Measurements from ENCODE around the gene RAB34. TPM values are rescaled to one million over a fixed set of nuclear protein-coding genes. Genes with fewer than 3 reads are reported as not detected.

RAB34 gene
- total RNA-seq, 1 experiment from 2014 or later, result 284 TPM

DNA sequence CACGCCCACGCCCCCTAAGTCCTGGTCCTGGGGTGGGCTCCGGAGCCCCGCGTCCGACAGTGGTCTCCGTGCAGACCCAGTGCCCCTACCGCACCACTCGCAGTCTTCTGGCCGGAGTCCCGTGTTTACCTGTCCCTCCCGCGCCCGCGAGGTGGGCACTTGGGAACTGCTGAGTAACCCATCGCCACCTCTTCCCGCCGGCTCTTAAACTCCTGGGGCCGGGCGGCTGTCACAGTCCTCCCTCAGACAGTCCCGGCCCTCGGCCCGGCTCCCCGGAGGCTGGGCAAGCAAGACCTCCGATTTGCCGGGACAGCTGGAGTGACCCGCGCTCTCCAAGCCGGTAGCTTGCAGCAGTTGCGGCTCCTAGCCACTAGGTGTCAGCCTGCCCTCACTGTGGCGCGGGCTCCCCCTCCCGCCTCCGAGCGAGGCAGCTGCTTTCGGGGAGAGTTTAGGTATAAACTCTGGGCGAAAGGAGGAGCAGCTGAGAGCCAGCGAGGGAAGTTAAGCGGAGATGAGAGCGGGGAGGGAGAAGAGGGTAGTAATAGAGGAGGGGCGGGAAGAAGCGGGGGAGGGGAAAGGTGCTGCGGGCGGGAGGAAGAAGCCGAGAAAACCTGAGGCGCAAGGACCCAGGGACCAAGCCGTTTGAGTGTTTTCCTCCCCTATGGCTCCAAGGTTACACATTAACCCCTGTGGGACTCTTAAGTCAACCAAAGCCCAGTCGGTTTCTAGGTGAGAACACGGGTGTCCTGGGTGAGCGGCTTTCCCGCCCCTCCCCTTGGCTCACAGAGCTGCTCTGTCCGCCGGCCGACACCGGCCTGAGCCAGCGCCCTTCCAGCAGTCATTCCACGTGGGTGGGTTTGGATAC lies 9.2 kb upstream of the RAB34 start:
- no peak for DNase-seq (ENCODE audit: low read depth, low spot score)
- in situ Hi-C loops (cut with HindIII; ENCODE audit: low pct_unique_long_range_greater_than_20kb, low sequenced_read_pairs) (no loop called here), intact Hi-C loops (cut with micrococcal nuclease; ENCODE audit: unreplicated experiment) (loop anchor here (1.0 to 10.0 kb wide), 3 partner anchors 23 to 225 kb away; partner anchors contain the start of genes DHRS13 and PHF12)
- ChIA-PET CTCF (interaction anchor here (0.6 to 3.7 kb wide), 23 partner anchors 9 to 515 kb away, joined by 3 to 123 read pairs (median 5); partner anchors contain the start of genes DHRS13, PHF12 and TRAF4), POLR2A (interaction anchor here (2.1 to 3.0 kb wide), 3 partner anchors 16 to 23 kb away, joined by 11 to 26 read pairs (median 25); partner anchors contain the start of gene TRAF4)
- TF ChIP-seq TCF7L2 (IDR thresholded peaks at IDR 0.05; ENCODE audit: low read depth, low read length) (no peak; the same call in 1 of the 2 replicates), SIN3A (IDR thresholded peaks at IDR 0.05; ENCODE audit: borderline replicate concordance, insufficient read depth, low read depth, low read length) (0 out of 2 replicates have a peak, but pooled peaks have one; percentile 17), REST (IDR thresholded peaks at IDR 0.05; ENCODE audit: insufficient read depth in 1 of 2, low read depth in 2 of 2, low read length in 1 of 2) (no peak), CTCF (IDR thresholded peaks at IDR 0.05) (peak; percentile 99), POLR2AphosphoS5 (IDR thresholded peaks at IDR 0.05; ENCODE audit: low read depth, low read length) (peak; percentile 34; the same call in 1 of the 2 replicates)
- Histone ChIP-seq H3K27ac (ENCODE audit: low read length) (peak overlapping the region; percentile 81), H3K27me3 (ENCODE audit: control insufficient read depth, insufficient read depth, low read length) (no peaks in the 10 kb centered on the region), H3K36me3 (ENCODE audit: control insufficient read depth, insufficient read depth, low read length) (peaks cover 17% of the 10 kb centered on the region), H3K9me3 (ENCODE audit: control insufficient read depth, insufficient read depth, low read depth, low read length) (no peaks in the 10 kb centered on the region), H3K4me1 (ENCODE audit: control insufficient read depth, insufficient read depth, low read length) (peaks cover 41% of the 10 kb centered on the region), H3K4me3 (ENCODE audit: low read depth in 2 of 2, low read length in 2 of 2) (peak overlapping the region; percentile 69 to 96)
- peak; percentile 58 for ATAC-seq
- no TSS peak for BruUV-seq (replicated peaks)

- ATAC-seq (peak; percentile 65), DNase-seq (ENCODE audit: low read depth, low spot score) (no peak)
- H3K36me3 ChIP-seq (ENCODE audit: control insufficient read depth, insufficient read depth, low read length), result peaks cover 21% of the 10 kb centered on the region
- no peaks in the 10 kb centered on the region for H3K27me3 ChIP-seq (ENCODE audit: control insufficient read depth, insufficient read depth, low read length)
- ChIA-PET CTCF (interaction anchor here (0.6 to 3.7 kb wide), 13 partner anchors 12 to 227 kb away, joined by 3 to 123 read pairs (median 6); partner anchors contain the start of genes DHRS13 and TRAF4), POLR2A (interaction anchor here (2.1 to 3.0 kb wide), 3 partner anchors 17 to 24 kb away, joined by 11 to 26 read pairs (median 25); partner anchors contain the start of gene TRAF4)
- BruUV-seq (replicated peaks), result no TSS peak
- no peak for TF ChIP-seq TCF7L2 (IDR thresholded peaks at IDR 0.05; ENCODE audit: low read depth, low read length)
- no peak for TF ChIP-seq CTCF (IDR thresholded peaks at IDR 0.05)
- TF ChIP-seq POLR2AphosphoS5 (IDR thresholded peaks at IDR 0.05; ENCODE audit: low read depth, low read length), result no peak
- no peak for TF ChIP-seq REST (IDR thresholded peaks at IDR 0.05; ENCODE audit: insufficient read depth in 1 of 2, low read depth in 2 of 2, low read length in 1 of 2)
- peak; percentile 45; the same call in 1 of the 2 replicates for TF ChIP-seq SIN3A (IDR thresholded peaks at IDR 0.05; ENCODE audit: borderline replicate concordance, insufficient read depth, low read depth, low read length)
- intact Hi-C loops (cut with micrococcal nuclease; ENCODE audit: unreplicated experiment) (loop anchor here (5.0 to 10.0 kb wide), 2 partner anchors 179 to 226 kb away; partner anchors contain the start of genes DHRS13 and PHF12), in situ Hi-C loops (cut with HindIII; ENCODE audit: low pct_unique_long_range_greater_than_20kb, low sequenced_read_pairs) (no loop called here)
- H3K27ac ChIP-seq (ENCODE audit: low read length), result peak within 1 kb of the TSS; percentile 99
- H3K4me1 ChIP-seq (ENCODE audit: control insufficient read depth, insufficient read depth, low read length), result peaks cover 41% of the 10 kb centered on the region
- H3K9me3 ChIP-seq (ENCODE audit: control insufficient read depth, insufficient read depth, low read depth, low read length), result no peaks in the 10 kb centered on the region
- peak within 1 kb of the TSS; percentile 69 to 96 for H3K4me3 ChIP-seq (ENCODE audit: low read depth in 2 of 2, low read length in 2 of 2)
These were observed 8.6 kb upstream of the RAB34 start, which contains the start of gene TLCD1 for GRCh38 chr17:28726226-28726626. Gene TLCD1 (minus strand): TSS chr17:28726233. CDS start chr17:28726097, 136 bp downstream.
